ENCODE results near the gene POLD2.
"Not testable (repeated sequence)": the region's sequence is repeated elsewhere in the genome, so short reads cannot be mapped to it uniquely, and the experiment has no call there.

Gene POLD2

DNA sequence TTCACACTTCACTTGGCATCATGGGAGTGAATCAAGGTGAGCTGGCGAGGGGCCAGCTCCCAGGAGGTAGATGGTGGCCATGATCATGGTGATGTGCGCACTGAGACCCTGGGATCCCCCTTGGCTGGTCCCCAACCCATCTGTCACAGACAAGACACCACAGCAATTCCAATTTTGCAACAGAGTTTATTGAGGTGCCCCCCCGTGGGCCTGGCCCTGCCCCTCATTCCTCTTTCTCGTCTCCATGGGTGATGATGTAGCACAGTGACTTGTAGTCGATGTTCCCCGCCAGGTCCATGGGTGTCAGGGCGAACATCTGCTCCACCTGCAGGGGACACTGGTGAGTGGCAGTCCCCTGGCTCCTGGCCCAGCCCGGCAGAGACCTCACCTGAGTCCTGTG, 15.3 kb upstream of the POLD2 start:
- DNase-seq (ENCODE audit: low spot score) = no peak

DNA sequence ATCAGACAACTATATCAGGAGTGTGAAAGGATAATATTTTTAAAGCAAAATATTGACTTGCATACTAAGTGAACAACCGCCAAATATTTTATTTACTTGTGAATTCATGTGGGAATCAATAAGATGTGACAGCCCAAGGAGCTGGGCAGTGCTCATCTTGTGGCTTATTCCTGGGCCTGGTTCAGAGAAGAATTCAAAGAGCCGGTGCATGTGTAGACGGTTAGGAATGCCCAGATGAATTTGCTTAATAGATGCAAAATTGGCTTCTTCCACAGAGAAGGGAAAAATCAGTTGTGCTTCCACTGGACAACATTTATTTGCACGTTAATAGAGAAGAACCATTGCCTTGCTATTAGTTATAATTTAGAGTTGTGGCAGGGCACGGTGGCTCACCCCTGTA, 13.4 kb upstream of the POLD2 start:
- no peak for DNase-seq (ENCODE audit: low spot score)

DNA sequence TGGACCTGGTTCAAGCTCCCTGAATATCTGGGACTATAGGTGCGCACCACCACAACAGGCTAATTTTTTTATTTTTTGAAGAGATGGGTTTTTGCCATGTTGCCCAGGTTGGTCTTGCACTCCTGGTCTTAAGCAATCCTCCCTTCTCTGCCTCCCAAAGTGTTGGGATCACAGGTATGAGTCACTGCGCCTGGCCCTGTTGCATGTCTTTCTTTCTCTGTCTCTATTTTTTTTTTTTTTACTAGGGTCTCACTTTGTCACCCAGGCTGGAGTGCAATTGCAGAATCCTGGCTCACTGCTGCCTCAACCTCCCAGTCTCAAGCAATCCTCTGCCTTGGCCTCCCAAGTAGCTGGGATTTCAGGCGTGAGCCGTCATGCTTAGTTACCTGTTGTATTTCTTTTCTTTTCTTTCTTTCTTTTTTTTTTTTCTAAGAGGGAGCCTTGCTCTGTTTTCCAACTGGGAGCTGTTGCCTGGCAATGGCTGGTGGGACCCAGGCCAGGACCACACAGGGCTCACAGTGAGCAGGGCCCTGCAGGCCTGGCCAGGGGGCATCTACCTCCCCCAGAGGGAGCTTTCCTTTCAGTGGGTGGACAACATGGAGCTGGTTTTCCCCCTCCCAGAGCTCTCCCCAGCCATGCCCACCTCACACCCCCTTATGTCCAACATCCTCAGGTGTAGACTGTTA, 11.7 kb upstream of the POLD2 start:
- DNase-seq (ENCODE audit: low spot score) = no peak

DNA sequence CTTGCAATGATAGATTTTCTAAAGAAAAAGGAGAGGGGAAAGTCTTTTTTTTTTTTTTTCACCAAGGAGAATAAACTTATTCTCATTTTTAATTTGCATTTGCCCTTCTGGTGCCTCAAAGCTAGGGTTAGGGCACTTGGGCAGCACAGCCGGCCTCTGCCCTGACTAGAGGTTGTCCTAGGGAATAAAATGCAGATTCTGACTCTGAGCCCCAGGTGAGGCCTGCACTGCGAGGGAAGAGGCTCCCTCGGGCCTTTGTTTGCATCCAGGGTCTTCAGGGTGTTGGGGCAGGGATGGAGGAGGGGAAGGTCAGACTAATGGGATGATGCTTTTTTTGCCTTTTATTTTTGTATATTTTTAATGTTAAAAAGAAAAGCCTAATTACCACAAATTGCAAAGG, 9.9 kb upstream of the POLD2 start:
- DNase-seq (ENCODE audit: low spot score) = no peak

DNA sequence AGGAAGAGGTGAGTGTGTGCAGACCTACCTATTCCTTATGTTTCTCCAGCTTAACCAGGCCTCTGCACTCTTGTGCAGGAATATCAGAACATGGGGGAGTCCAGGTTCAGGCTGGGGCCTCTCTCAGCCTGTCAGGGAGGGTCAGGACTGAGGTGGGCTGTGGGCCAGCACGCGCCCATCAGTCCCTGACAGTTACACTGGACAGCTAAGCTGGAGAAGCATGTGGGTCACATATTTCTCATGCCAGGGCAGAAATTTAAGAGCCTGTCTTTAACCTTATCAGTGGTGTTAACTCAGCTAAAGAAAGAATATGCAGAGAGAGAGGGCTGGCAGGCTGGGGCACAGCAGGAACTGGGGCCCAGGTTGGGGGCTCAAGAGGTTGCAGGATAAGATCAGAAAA, 8.7 kb upstream of the POLD2 start:
- no peak for DNase-seq (ENCODE audit: low spot score)

DNA sequence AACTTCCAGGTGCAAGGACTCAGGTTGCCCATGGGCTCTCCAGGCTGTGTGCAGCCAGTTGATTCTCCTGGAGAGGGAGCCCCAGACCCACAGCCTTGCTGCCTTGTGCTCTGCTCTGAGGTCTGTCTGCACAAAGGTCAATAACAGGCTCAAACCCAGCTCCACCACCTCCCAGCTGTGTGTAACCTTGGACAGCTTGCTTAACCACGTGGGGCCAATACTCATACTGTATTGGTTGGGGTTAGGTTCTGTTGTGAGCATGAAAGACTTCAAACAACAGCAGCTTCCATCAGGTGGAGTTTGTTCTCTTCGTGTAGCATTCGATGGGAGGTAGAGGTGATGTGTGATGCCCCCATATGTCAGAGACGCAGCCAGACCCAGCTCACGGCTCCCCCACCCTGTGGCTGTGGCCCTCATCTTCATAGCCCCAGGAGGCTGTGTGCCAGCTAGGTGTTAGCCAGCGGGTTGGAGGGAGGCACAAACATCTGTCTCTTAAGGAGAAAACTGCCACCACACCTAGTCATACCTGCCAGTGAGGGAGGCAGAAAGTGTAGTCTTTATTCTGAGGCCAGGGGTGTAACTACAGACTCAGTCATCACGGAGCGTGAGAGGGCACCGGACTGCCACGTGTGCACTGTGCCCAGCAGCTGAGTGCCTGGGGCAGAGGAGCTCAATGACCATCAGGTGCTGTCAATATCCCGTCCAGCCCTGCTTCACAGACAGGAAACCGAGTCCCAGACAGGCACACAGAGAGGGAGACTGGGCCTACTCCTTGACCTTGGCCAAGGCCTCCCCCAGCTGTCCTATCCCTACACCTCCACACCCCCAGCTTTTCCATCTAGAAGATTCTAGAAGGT, 8.1 kb upstream of the POLD2 start:
- DNase-seq (ENCODE audit: low spot score) = peak; percentile 29

DNA sequence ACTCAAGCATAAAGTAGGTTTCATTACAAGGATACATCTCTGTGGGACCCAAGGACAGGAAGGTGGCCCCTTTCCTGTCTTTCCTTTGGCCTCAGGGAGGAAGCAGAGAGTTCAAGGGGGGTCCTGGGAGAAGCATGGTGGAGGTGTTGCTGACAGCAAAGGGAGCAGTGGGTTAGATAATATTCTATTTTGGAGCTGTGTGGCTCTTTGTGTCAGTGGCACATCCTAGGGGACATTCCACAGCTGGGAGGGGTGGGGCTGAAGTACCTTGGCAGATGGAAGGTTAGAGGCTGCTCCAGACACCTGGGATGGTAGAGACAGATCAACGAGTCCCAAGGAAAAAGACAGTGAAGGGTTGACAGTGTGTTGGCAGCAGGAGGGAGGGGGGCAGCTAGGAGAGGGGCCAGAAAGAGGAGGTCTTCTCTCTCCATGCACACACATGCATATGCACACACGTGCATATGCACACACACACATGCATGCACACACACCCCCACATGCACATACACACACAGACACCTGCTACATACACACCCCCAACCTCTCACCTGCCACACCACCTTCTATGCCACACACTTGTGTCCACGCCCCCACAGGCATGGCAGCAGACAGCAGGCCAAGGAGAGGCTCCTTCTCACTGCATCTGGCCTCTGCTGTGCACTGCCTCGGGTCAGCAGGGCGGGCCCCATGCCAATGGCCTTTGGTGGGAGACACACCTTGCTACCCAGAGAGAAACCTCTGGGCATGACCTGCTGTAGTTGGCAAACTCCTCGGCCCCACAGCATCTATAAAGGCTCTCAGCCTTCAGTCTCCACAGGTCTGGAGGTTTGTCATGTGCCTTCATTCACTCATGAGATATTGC, 5.6 kb upstream of the POLD2 start:
- DNase-seq (ENCODE audit: low spot score) = no peak

DNA sequence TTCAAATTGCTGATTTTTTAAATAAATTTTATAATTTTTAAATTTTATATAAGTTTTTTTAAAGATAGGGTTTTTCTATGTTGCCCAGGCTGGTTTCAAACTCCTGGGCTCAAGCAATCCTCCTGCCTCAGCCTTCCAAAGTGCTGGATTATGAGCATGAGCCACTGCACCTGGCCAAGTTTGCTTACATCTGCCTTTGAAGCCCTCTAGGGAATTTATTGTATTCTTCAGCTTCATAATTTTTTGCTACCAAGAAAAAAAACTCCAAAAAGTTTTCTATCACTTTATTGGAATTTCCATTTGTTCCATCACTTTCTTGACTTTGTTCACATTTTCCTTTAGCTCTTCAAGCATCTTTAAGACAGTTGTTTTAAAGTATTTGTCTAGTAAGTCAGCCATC, 3.8 kb upstream of the POLD2 start:
- DNase-seq (ENCODE audit: low spot score) = no peak

DNA sequence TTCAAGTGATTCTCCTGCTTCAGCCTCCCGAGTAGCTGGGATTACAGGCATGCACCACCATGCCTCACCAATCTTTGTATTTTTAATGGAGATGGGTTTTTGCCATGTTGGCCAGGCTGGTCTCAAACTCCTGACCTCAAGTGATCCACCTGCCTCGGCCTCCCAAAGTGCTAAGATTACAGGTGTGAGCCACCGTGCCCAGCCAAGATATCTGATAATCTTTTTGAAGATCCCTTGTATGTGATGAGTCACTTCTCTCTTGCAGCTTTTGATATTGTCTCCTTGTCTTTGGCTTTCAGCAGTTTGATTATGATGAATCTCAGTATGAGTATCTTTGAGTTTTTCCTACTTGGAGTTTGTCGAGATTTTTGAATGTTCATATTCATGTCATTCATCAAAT, 3.2 kb upstream of the POLD2 start:
- DNase-seq (ENCODE audit: low spot score) = not testable (repeated sequence)

DNA sequence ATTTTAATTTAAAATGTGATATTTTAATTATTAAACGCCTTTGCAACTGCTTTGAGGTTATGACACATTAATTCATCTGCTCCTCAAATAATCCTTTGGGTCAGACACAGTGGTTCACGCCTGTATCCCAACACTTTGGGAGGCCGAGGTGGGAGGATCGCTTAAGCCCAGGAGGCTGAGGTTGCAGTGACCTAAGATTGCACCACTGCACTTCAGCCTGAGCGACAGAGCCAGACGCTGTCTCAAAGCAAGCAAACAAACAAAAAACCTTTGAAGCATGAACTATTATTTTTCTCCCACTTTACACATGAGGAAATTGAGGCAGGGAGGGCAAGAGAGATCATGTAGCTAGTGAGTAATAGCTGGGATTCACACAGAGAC, 1.5 kb upstream of the POLD2 start:
- no peak for DNase-seq (ENCODE audit: low spot score)

DNA sequence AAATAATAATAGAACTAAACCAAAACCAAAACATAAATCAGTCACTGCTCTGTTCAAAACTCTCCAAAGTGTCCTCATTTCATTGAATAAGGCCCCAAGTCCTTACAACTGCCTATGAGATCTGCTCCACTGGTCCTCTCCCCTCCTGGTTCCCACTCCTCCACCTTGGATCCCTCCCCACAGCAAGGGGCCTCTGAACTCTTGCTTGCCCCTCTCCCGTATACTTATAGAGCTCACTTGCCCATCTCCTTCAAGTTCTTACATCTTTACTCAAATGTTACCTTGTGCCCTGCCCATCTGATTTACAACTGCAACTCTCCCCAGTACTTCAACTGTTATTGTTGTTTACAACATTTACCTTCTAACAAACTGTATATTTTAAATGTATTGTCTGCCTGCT, 819 bp downstream of the POLD2 start:
- DNase-seq (ENCODE audit: low spot score) = no peak

DNA sequence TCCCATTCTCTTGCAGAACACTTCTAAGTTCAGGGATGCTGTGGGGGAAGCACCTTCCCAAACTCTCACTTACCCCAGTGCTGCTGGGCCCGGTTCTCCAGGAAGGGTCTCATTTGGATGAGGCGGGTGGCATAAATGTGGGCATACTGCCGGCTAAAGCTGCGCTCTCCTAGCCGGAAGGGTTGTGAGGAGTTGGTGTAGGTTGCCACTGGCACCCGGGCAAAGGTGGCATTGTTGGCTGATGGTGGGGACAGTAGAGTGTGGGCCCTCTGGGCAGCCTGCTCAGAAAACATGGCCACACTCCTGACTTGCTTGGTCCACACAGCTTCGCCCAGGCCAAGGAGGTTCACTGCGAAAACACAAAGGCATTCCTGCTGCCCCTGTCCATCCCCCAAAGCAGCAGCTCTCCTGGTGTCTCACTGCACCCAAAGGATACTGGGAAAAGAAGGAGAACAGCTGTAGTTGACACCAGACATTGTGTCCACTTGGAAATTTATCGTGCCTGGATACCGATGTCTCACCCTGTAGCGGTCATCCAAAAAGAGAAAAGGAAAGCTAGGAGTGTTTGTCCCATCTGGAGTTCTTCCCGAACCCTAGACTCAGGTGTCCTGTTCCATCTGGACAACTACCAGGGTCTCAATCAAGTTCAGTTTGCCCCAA, 1.5 kb downstream of the POLD2 start:
- no peak for DNase-seq (ENCODE audit: low spot score)

DNA sequence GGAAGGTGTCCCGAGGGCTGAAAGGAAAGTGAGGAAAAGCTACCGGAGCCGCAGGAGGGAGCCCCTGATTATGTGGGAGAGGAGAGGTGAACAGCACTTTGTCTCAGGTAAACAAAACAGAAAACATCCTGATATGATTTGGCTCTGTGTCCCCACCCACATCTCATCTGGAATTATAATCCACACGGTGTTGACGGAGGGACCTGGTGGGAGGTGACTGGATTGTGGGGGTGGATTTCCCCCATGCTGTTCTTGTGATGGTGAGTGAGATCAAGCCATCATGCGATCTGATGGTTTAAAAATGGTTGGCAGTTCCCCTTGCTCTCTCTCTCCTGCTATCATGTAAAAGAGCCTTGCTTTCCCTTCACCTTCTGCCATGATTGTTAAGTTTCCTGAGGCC, 3.0 kb downstream of the POLD2 start:
- no peak for DNase-seq (ENCODE audit: low spot score)

DNA sequence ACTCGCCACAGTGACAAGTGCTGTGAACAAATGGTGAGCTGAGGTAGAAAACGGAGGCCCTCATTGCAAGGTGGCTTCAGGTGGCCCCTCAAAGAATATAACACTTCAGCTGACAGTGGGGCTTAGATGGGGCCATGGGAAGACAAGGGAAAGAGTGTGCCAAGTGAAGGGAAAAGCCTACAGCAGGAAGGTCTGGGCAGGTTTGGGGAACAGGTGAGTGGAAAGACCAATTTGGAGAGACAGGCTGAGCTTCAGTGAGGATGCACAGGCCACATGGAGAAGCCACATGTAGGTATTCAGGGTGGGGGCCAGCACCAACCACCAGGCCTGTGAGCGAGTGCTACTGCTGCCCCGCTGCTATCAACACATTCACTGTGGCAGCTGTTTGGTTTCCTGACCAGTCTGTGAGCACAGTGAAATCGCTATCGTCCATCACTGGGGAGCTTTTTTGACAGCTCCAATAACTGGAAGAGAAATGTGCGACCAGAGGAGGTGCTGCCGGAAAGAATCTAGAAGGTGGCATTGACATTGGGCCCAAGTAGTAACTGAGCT, 3.4 kb downstream of the POLD2 start:
- DNase-seq (ENCODE audit: low spot score) = no peak

DNA sequence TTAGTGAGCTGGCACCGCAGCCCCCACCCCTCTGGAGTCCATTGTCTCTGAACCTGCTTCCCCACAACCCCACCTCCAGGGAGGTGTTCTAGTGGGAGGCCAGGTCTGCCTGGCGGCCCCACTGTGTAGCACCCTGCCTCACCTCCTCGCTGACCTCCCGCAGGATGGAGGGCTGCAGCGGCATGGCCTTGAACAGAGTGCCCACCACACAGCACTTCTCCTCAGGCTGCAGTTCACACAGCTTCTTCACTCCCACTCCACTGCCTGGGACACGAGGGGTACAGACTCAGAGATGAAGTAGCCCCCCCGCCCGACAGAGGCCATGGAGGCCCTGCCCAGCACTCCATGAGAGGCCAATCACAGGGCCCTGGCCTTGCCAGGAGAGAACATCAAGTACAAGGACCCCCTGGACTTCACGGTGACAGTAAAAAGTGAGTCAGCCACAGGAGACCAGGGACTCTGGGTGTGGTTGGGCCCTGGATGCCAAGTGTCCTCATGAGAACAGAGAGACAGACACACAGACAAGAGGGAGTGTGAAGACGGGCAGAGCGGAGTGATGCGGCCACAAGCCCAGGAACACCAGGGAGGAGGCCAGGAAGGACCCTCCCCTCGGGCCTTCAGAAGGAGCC, 5.4 kb downstream of the POLD2 start:
- no peak for DNase-seq (ENCODE audit: low spot score)

DNA sequence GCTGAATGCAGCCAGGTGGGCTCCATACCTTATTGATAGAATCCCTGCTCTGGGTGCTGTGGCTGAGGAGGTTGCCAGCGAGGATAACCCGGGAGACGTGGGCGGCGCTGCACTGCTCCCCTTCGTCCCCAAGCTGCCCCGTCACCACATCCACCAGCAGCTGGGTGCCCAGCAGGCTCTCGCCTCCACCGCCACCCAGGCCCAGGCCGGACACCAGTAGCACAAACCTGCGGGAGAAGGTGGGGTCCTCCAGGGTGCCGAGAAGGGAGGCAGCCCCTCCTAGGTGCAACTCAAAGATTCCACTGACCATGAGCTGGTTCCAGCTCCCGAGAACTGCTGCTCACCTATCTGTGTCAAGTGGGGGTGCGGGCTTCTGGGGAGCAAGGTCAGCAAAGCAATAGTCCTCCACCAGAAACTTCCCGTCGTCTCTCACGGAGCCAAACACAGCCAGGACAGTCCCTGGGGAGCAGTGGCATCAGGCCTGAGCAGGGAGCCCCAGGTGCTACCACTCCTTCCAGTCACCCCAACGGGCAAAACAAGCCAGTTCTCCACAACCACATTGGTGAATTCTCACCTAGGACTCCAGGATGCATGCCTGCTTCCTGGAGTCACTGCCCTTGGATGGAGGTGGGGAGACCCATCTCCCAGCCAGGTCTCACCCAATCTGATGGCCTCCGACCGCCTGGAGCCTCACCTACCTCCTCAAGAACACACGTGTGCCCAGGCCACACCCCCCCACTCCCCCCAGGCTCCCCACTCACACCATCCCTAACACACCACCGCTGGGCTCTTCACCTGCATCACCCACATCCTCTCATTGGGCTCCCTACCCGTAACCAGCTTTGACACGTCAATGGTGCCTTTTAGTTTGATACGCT, 6.3 kb downstream of the POLD2 start:
- DNase-seq (ENCODE audit: low spot score) = no peak

DNA sequence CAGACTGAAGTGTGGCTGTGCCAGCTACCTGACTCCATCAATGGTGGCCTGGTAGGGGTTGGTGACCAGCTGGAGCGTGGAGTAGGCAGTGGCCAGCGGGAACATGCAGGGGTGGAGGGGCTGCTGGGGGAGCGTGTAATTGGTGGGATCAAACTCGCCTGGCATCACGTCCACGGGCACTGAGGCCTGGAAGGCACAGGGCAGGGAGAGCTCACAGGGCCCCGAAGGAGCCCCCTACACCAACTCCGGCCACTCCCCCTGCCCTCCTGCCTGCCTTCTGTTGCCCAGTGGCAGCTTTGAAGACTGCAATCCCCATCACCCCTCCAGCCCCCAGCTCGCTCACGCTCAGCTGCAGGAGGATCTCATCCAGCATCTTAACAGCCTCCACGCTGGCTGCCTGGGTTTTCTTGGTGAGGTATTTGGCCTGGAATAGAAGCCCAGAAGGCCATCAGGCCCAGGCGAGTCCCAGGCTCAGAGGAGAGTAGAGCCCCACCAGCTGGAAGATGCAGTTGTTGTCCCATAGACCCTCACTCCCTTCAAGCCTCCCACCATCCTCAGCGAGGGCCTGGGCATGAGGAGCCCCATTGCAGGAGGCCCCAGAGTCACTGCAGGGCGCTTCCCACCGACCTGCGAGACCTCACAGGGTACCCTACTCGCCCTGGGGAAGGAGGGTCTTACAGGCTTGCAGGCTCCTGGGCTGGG, 7.1 kb downstream of the POLD2 start:
- DNase-seq (ENCODE audit: low spot score) = no peak

DNA sequence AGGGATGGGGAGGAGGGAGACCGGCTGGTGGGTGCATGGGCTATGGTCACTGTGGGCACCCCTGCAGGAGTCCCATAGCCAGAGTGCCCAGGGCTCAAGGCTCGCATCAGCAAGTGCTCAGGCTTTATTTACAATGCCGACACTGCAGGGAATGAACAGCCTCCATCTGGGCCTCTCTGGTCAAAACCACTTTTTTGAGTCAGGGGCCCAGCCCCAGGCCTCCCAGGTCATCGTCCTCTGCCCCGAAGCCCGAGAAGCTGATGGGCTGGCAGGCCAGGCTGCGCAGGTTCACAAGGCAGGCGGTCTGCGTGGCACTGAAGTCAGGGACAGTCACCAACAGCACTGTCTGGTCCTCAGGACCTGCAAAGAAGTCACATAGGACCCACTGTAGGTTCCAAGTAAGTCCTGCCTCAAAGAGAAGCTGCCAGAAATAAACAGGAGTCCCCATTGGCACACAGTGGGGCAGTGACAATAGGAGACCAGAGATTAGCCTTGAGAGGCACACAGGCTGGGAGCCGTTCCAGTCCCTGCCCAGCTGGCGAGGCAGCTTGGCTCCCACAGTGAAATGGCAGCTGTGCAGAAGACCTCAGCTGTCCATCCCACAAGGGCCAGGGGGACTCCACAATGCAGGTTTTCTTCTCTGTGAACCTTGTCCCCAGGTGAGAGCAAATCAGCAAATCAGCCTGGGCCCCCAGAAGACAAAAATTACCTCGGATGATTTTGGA, 8.6 kb downstream of the POLD2 start:
- DNase-seq (ENCODE audit: low spot score) = no peak

DNA sequence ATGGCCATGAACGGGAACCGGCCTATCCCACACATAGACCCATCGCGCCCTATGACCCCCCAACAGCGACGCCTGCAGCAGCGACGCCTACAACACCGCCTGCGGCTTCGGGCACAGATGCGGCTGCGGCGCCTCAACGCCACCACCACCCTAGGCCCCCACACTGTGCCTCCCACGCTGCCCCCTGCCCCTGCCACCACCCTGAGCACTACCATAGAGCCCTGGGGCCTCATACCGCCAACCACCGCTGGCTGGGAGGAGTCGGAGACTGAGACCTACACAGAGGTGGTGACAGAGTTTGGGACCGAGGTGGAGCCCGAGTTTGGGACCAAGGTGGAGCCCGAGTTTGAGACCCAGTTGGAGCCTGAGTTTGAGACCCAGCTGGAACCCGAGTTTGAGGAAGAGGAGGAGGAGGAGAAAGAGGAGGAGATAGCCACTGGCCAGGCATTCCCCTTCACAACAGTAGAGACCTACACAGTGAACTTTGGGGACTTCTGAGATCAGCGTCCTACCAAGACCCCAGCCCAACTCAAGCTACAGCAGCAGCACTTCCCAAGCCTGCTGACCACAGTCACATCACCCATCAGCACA, 9.5 kb downstream of the POLD2 start:
- DNase-seq (ENCODE audit: low spot score) = no peak
